ENCODE results near the gene RNF144B.

RNF144B gene

GRCh38 chr6:18488004-18488403 is 100.9 kb downstream of the RNF144B start:
- no peak for DNase-seq (ENCODE audit: low read depth, low spot score)

GRCh38 chr6:18488526-18489270 is 101.5 kb downstream of the RNF144B start:
- no peak for DNase-seq (ENCODE audit: low read depth, low spot score)

- DNase-seq (ENCODE audit: low read depth, low spot score) = no peak
These were observed 102.2 kb downstream of the RNF144B start for GRCh38 chr6:18489335-18489734.

- DNase-seq (ENCODE audit: low read depth, low spot score) = no peak
These were observed 104.3 kb downstream of the RNF144B start for GRCh38 chr6:18491308-18492045.

GRCh38 chr6:18492972-18493371 is 105.8 kb downstream of the RNF144B start:
- DNase-seq (ENCODE audit: low read depth, low spot score) = no peak

GRCh38 chr6:18493382-18493891 is 106.3 kb downstream of the RNF144B start:
- no peak for DNase-seq (ENCODE audit: low read depth, low spot score)

DNA sequence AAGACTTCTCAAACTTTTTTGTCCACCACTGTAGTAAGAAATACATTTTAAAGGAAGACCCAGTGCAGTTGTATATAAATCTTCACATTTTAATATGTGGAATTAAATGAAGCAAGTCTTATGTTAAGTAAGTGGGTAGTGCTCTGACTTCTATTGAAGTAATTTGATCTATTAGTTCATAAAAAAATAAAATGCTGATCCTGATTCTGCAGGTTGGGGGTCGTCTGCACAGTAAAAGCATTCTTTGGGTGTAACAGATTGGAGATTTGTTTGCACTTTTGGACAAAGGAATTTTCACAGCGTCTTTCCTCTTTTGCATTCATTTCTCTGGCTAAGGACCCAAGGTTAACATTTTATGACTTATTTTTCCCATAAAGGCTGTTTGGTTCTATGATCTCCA is 106.8 kb downstream of the RNF144B start:
- DNase-seq (ENCODE audit: low read depth, low spot score) = no peak

GRCh38 chr6:18495236-18495635 is 108.1 kb downstream of the RNF144B start:
- no peak for DNase-seq (ENCODE audit: low read depth, low spot score)

DNA sequence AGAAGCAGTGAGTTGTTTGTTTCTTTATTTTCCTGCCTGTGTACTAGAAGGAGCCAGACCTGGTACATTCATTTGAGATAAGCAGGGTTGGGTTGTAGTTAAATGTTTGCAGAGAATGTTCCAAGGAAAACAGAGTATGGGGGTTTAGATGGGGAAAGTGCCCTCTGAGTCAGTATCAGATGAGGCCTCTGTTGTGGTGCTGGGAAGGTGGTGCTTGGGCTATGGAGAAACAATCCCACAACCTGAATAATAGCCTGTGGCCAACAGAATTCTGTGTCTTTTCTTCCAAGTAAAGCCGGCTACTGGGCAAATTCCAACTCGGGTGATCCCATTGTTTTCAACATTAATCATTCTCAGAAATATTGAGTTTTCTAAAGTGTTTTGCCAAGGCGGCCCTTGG is 109.3 kb downstream of the RNF144B start:
- no peak for DNase-seq (ENCODE audit: low read depth, low spot score)

GRCh38 chr6:18497006-18497405 is 109.9 kb downstream of the RNF144B start:
- DNase-seq (ENCODE audit: low read depth, low spot score) = no peak

DNA sequence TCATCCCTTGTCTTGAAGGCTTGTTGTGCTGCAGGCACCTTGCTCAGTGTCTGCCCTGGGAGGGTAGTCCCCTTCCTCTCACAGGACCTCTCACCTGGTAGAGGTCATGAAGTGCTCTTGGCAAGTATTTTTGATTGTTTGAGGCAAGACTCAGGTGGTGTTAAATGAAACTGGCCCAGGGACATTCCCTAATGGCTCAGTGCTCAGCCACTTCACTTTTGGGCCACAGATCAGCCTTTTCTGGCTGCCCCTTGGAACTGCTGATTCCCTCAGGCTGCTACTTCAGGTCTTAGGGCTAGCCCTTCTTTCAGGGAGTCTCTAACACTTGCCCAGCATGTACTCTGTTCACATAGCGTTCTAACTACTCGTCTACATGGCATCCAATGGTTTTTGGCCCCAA is 111.3 kb downstream of the RNF144B start:
- DNase-seq (ENCODE audit: low read depth, low spot score) = no peak

- DNase-seq (ENCODE audit: low read depth, low spot score) = no peak
These were observed 113.9 kb downstream of the RNF144B start for GRCh38 chr6:18500921-18501662.

- DNase-seq (ENCODE audit: low read depth, low spot score) = peak; percentile 1
These were observed 114.5 kb downstream of the RNF144B start for GRCh38 chr6:18501663-18502013.

DNA sequence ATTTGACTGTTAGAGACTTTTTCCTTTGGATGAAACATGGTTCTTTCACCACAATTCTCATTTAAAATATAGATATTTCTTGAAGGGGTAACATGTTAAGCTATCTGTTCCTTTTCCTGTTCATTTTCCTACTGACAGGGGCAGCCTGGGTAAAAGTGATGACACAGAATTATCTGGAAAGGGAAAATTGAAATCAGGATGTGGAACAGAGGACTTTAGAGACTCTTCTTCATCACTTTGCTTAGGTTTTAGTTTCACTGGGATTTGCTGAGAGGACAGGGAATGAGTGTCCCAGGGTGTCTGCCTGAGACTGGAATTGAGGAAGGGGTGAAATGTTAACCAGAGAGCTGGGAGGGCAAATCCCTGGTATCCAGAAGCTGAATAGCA is 116.0 kb downstream of the RNF144B start:
- DNase-seq (ENCODE audit: low read depth, low spot score) = no peak

DNA sequence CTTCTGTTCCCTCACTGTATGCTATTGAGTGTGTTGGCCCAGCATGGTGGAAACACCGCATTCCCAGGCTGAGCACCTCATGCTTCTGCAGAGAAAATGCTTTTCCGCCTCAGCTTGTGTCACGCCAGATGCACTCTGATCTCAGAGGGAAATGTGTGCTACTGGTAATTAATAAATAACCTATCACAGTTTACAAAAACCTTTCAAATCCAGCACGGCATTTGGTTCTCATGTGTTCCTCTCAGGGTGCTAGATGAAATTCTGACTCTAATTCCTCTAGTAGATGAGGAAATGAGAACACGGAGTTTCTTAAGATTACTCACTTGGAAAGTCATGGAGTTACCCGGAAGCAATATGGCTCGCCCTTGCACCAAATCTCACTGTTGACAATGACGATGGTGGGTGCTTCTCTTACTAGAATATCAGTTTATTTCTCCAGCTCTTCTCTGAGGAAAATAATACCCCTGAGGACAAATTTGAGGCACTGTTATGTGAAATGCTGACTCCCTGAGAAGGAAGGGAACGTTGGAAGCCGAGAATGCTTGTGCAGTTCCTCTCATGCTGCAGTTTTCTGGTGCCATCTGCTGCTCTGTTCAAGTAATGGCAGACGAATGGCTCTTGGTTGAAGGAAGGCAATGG is 116.6 kb downstream of the RNF144B start:
- peak; percentile 57 for DNase-seq (ENCODE audit: low read depth, low spot score)

DNA sequence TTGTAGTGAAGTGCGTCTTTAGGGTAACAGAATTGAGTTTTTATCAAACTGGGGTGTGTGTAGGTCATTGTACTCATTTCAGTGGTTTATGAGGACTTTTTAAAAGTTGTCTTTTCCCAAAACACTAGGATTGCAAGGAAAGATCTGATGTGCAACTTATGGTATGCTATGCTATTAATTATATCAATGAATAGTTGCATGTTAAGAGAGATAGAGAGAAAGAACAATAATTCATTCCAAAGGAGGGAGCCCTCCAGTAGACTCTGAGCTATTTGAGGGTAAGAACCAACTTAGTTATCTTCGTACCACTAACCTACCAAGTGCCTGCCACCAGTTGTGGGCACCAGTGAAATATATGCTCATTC is 117.1 kb downstream of the RNF144B start:
- no peak for DNase-seq (ENCODE audit: low read depth, low spot score)

DNA sequence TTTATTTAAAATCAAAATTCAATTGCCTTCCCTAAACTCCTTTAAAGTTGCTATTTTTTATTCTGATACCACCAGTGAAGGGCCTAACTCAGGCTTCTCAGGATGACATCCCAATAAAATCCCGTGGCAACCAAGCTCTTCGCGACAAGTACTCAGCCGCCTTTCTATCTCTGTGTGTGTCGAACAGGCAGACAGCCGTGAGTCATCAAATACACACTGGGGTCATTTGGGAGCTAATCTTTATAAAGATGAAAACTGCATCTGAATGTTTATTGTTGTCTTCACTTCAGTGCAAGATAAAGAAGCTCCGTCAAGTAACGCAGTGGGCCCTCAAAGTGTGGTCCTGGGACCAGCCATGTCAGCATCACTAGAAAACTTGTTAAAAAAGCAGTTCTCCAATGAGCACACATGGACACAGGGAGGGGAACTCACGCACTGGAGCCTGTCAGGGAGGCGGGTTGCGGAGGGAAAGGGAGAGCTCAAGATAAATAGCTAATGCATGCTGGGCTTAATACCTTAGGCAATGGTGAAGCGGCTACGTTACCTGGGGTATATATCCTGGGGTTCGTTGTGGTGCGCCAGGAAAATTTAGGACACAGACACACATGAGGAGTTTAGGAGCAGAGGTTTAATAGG is 119.3 kb downstream of the RNF144B start:
- no peak for DNase-seq (ENCODE audit: low read depth, low spot score)

- DNase-seq (ENCODE audit: low read depth, low spot score) = no peak
These were observed 119.9 kb downstream of the RNF144B start for GRCh38 chr6:18507018-18507415.

DNA sequence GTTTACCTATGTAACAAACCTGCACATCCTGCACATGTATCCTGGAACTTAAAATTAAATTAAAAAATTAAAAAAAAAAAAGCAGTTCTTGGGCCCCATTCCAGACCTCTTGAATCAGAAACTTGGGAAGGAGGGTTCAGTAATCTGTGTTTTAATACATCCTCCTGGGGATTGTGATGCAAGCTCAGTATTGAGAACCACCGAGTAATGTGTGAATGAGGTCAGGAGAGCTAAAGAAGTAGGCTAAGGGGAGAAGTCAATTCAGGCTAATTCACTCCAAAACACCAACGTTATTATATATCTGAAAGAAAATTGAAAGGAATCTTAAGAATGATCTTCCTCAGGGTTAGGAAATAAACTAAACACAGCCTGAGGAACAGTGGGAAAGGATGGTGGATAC is 120.4 kb downstream of the RNF144B start:
- DNase-seq (ENCODE audit: low read depth, low spot score) = no peak

- no peak for DNase-seq (ENCODE audit: low read depth, low spot score)
These were observed 122.9 kb downstream of the RNF144B start for GRCh38 chr6:18509871-18510643.

GRCh38 chr6:18510644-18511033 is 123.5 kb downstream of the RNF144B start:
- no peak for DNase-seq (ENCODE audit: low read depth, low spot score)

Measured in smooth muscle cell of the brain vasculature (primary cell).